Adrenal gland (tissue), 12 donors: Measurements from ENCODE around the gene KLHDC4. TPM values are rescaled to one million over a fixed set of nuclear protein-coding genes. Genes with fewer than 3 reads are reported as not detected.

ENCODE experiments used
- DNase-seq, 7 donors: peaks; one replicate each; pipeline ENCODE4 v3.0.0-alpha.2; 2019 to 2020
- H3K27ac ChIP-seq, 5 donors: fragments of 200-600 bp; sonication (generic) in 4 of 5; 1 replicate in 3 of 5; 2 replicates in 2 of 5; pipeline versions ENCODE4 v1.5.1 to v1.8.0; 2016 to 2020; ENCODE audit warnings: mild to moderate bottlenecking in 1 of 5
- H3K27me3 ChIP-seq: fragments of 200-600 bp; 2 replicates; pipeline ENCODE4 v1.8.0; 2021
- H3K36me3 ChIP-seq, 2 donors: fragments of 200-600 bp; replicated peaks in 1 of 2; 1 replicate in 1 of 2; 2 replicates in 1 of 2; pipeline versions ENCODE4 v1.5.1 to v1.8.0; 2018 to 2022
- H3K4me1 ChIP-seq, 2 donors: fragments of 200-600 bp; replicated peaks in 1 of 2; 1 replicate in 1 of 2; 2 replicates in 1 of 2; pipeline versions ENCODE4 v1.5.1 to v1.8.0; 2018 to 2021
- H3K4me3 ChIP-seq, 4 donors: fragments of 200-600 bp; sonication (generic) in 3 of 4; one replicate each; pipeline ENCODE4 v1.5.1; 2016 to 2018
- H3K9me3 ChIP-seq, 3 donors: fragments of 200-600 bp; sonication (generic) in 1 of 3; replicated peaks in 1 of 3; 1 replicate in 2 of 3; 2 replicates in 1 of 3; pipeline versions ENCODE4 v1.5.1 to v1.8.0; 2016 to 2021
- CTCF ChIP-seq, 6 experiments: fragments of 450-650 bp in 4 of 6; fragments of 200-600 bp in 2 of 6; sonication (generic) in 1 of 6; IDR thresholded peaks; 1 replicate in 5 of 6; 2 replicates in 1 of 6; pipeline versions ENCODE4 v1.5.1 to v1.8.0; 2016 to 2021; ENCODE audit warnings: antibody characterized with exemption in 6 of 6, mild to moderate bottlenecking in 2 of 6, moderate library complexity in 1 of 6
- POLR2A ChIP-seq, 2 donors: fragments of 450-650 bp; IDR thresholded peaks; one replicate each; pipeline ENCODE4 v1.6.1; 2017; ENCODE audit warnings: antibody characterized with exemption in 2 of 2, mild to moderate bottlenecking in 2 of 2, moderate library complexity in 1 of 2
- WGBS, 4 donors: extraction: QIAGEN DNeasy Blood & Tissue Kit in 2 of 4; methylation state at CpG; one replicate each; pipeline versions ENCODE4 v1.1.5 to v1.1.7; 2013 to 2017; 5-methylcytosine and 5-hydroxymethylcytosine counted together
- intact Hi-C, 2 donors: fragments of 100-400 bp; cut with DNase I; formaldehyde crosslinking; loops; one replicate each; pipeline versions ENCODE4 v1.14.1 to v1.15.0; 2022 to 2023
- polyA plus RNA-seq, 3 donors: library from polyadenylated mRNA; stranded (reverse); fragments of 200-250 nt in 2 of 3; fragments of 350-450 nt in 1 of 3; fragmentation: Illumina TruSeq in 1 of 3; extraction: RNeasy Lipid Tissue Mini Kit (QIAGEN cat#74804) in 1 of 3; gene quantifications; one replicate each; pipeline ENCODE4 v1.2.3, GENCODE V29; 2013 to 2014
- total RNA-seq, 9 donors: library from RNA; depleted of rRNA in 4 of 9; stranded (reverse); fragments of >200 nt in 4 of 9; fragments of 120-200 nt in 1 of 9; fragmentation: NEBNext Ultra II Directional in 1 of 9; extraction: Animal tissue kit (Norgen Biotek cat#: 25700) in 1 of 9; gene quantifications; one replicate each; pipeline versions ENCODE4 v1.1.0 to v1.2.4, GENCODE V29; 2013 to 2023
- donor health status: healthy with polysubstance abuse.
- donor health status: Bipolar disorder and iron deficiency.
- donor health status: DM: yes; HTN: yes; CAD: no.
- donor health status: DM: no; HTN: no; CAD: no.
- donor health status: DM: no; HTN: no; CAD: no.
- donor health status: DM: yes; HTN: yes; CAD: no.

Gene KLHDC4
- total and polyA plus RNA-seq, 12 donors: 15.4 to 94.0 (median 26.4) TPM

GRCh38 chr16:87685766-87686165 lies 80.0 kb downstream of the KLHDC4 start:
- TF ChIP-seq POLR2A (IDR thresholded peaks at IDR 0.05) (no peak), CTCF (IDR thresholded peaks at IDR 0.05) (no peak)
- Histone ChIP-seq H3K4me3 (no peak overlapping the region), H3K4me1 (no peaks in the 10 kb centered on the region), H3K36me3 (no peaks in the 10 kb centered on the region), H3K27me3 (no peaks in the 10 kb centered on the region), H3K27ac (no peak overlapping the region), H3K9me3 (no peaks in the 10 kb centered on the region)
- intact Hi-C loops: no loop called here
- no peak for DNase-seq
- WGBS, 4 donors: 74 to 76% (median 75%) methylated on average over 12 to 13 of the region's 13 CpGs

GRCh38 chr16:87685405-87685755 lies 80.4 kb downstream of the KLHDC4 start:
- Histone ChIP-seq H3K4me1 (no peaks in the 10 kb centered on the region), H3K4me3 (no peak overlapping the region), H3K9me3 (no peaks in the 10 kb centered on the region), H3K27ac (no peak overlapping the region), H3K36me3 (no peaks in the 10 kb centered on the region), H3K27me3 (no peaks in the 10 kb centered on the region)
- 80 to 89% (median 84%) methylated on average over 15 to 19 of the region's 19 CpGs for WGBS, 4 donors
- no peak for TF ChIP-seq CTCF (IDR thresholded peaks at IDR 0.05)
- TF ChIP-seq POLR2A (IDR thresholded peaks at IDR 0.05): no peak
- DNase-seq: no peak
- intact Hi-C loops: no loop called here

- no peak overlapping the region for H3K4me3 ChIP-seq
- WGBS, 4 donors: 84 to 88% (median 86%) methylated on average over 15 to 35 of the region's 35 CpGs
- H3K36me3 ChIP-seq: no peaks in the 10 kb centered on the region
- no peaks in the 10 kb centered on the region for H3K4me1 ChIP-seq
- H3K27ac ChIP-seq: no peak overlapping the region
- DNase-seq: no peak
- intact Hi-C loops: no loop called here
- TF ChIP-seq POLR2A (IDR thresholded peaks at IDR 0.05) (no peak), CTCF (IDR thresholded peaks at IDR 0.05) (no peak)
- no peaks in the 10 kb centered on the region for H3K27me3 ChIP-seq
- H3K9me3 ChIP-seq: no peaks in the 10 kb centered on the region
These were observed 80.9 kb downstream of the KLHDC4 start for GRCh38 chr16:87684711-87685404.

- intact Hi-C loops: no loop called here
- no peak overlapping the region for H3K27ac ChIP-seq
- TF ChIP-seq POLR2A (IDR thresholded peaks at IDR 0.05) (no peak), CTCF (IDR thresholded peaks at IDR 0.05) (no peak)
- H3K27me3 ChIP-seq: no peaks in the 10 kb centered on the region
- 62 to 77% (median 67%) methylated on average over 11 to 24 of the region's 24 CpGs for WGBS, 4 donors
- H3K36me3 ChIP-seq: no peaks in the 10 kb centered on the region
- no peak overlapping the region for H3K4me3 ChIP-seq
- no peak for DNase-seq
- no peaks in the 10 kb centered on the region for H3K9me3 ChIP-seq
- H3K4me1 ChIP-seq: no peaks in the 10 kb centered on the region
These were observed 81.6 kb downstream of the KLHDC4 start for GRCh38 chr16:87684106-87684677.
